Non-pigmented ciliary epithelial cell (primary cell): ENCODE data around the gene SCAF8.
A peak's percentile ranks its signal among the peaks of the same experiment; 100 is the strongest.
"Not testable (repeated sequence)": the region's sequence is repeated elsewhere in the genome, so short reads cannot be mapped to it uniquely, and the experiment has no call there.

ENCODE experiments used
- DNase-seq: peaks from one replicate; pipeline ENCODE4 v3.0.0-alpha.2; 2010; ENCODE audit warnings: low read depth

Gene SCAF8

GRCh38 chr6:154785075-154785474, 51.9 kb downstream of the SCAF8 start:
- DNase-seq: no peak

- no peak for DNase-seq
Measured at GRCh38 chr6:154786144-154786868, 53.1 kb downstream of the SCAF8 start.

- no peak for DNase-seq
Measured at GRCh38 chr6:154791556-154792317, 58.5 kb downstream of the SCAF8 start.

GRCh38 chr6:154792325-154792724, 59.1 kb downstream of the SCAF8 start:
- DNase-seq: no peak

- DNase-seq: no peak
Measured at GRCh38 chr6:154792761-154793160, 59.5 kb downstream of the SCAF8 start.

- no peak for DNase-seq
Measured at GRCh38 chr6:154796484-154796883, 63.3 kb downstream of the SCAF8 start.

GRCh38 chr6:154797857-154798256, 64.6 kb downstream of the SCAF8 start:
- DNase-seq: no peak

- no peak for DNase-seq
Measured at GRCh38 chr6:154800338-154800737, 67.1 kb downstream of the SCAF8 start.

GRCh38 chr6:154805288-154805911, 72.2 kb downstream of the SCAF8 start:
- no peak for DNase-seq

GRCh38 chr6:154806804-154807203, 73.6 kb downstream of the SCAF8 start:
- DNase-seq: no peak

- not testable (repeated sequence) for DNase-seq
Measured at GRCh38 chr6:154811663-154812062, 78.4 kb downstream of the SCAF8 start.

- DNase-seq: no peak
Measured at GRCh38 chr6:154814063-154814462, 80.8 kb downstream of the SCAF8 start.

GRCh38 chr6:154815938-154816820, 83.0 kb downstream of the SCAF8 start:
- peak; percentile 49 for DNase-seq

- DNase-seq: no peak
Measured at GRCh38 chr6:154821099-154821498, 87.9 kb downstream of the SCAF8 start.

GRCh38 chr6:154821638-154822037, 88.4 kb downstream of the SCAF8 start:
- no peak for DNase-seq

- no peak for DNase-seq
Measured at GRCh38 chr6:154822947-154823558, 89.8 kb downstream of the SCAF8 start.

- DNase-seq: no peak
Measured at GRCh38 chr6:154824076-154824475, 90.9 kb downstream of the SCAF8 start.

GRCh38 chr6:154829970-154830369, 96.8 kb downstream of the SCAF8 start:
- no peak for DNase-seq

- no peak for DNase-seq
Measured at GRCh38 chr6:154830771-154831170, 97.6 kb downstream of the SCAF8 start.

GRCh38 chr6:154835307-154835706, 102.1 kb downstream of the SCAF8 start:
- no peak for DNase-seq

- DNase-seq: no peak
Measured at GRCh38 chr6:154839546-154839945, 106.3 kb downstream of the SCAF8 start.

GRCh38 chr6:154840363-154840762, 107.1 kb downstream of the SCAF8 start:
- no peak for DNase-seq
